Measurements from ENCODE around the gene ECHDC3.

ECHDC3 gene

DNA sequence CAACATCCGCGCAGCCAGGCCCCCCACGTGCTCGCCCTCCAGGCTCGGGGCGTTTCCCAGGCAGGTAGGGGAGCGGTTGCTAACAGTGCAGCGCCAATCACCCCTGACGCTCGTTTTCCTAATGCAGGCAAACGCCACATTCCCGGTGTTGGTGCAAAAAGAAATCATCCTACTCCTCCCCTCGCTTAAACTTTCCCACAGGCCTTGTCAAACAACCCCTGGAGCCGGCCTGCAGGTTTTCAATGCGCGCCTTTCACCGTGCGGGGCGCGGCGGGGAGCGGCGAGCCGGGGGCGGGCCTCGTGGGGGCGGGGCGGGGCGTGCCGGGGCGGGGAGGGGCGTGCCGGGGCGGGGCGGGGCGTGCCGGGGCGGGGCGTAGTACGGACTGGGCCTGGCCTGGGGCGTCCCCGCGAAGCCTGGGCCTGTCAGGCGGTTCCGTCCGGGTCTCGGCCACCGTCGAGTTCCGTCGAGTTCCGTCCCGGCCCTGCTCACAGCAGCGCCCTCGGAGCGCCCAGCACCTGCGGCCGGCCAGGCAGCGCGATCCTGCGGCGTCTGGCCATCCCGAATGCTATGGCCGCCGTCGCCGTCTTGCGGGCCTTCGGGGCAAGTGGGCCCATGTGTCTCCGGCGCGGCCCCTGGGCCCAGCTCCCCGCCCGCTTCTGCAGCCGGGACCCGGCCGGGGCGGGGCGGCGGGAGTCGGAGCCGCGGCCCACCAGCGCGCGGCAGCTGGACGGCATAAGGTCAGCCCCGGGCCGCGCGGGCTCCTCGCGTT is at the start of gene ECHDC3:
Gene ECHDC3, plus strand, starts transcription at position 374 of the 770 bp plus-strand sequence. Its CDS starts 195 bp downstream, at position 569.
- no peak for TF ChIP-seq ZFX (IDR thresholded peaks at IDR 0.05; ENCODE audit: borderline replicate concordance)
- TF ChIP-seq, protein P1, sequence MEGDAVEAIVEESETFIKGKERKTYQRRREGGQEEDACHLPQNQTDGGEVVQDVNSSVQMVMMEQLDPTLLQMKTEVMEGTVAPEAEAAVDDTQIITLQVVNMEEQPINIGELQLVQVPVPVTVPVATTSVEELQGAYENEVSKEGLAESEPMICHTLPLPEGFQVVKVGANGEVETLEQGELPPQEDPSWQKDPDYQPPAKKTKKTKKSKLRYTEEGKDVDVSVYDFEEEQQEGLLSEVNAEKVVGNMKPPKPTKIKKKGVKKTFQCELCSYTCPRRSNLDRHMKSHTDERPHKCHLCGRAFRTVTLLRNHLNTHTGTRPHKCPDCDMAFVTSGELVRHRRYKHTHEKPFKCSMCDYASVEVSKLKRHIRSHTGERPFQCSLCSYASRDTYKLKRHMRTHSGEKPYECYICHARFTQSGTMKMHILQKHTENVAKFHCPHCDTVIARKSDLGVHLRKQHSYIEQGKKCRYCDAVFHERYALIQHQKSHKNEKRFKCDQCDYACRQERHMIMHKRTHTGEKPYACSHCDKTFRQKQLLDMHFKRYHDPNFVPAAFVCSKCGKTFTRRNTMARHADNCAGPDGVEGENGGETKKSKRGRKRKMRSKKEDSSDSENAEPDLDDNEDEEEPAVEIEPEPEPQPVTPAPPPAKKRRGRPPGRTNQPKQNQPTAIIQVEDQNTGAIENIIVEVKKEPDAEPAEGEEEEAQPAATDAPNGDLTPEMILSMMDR (IDR thresholded peaks at IDR 0.05), result no peak
- no peak within 1 kb of the TSS for H3K27ac ChIP-seq

DNA sequence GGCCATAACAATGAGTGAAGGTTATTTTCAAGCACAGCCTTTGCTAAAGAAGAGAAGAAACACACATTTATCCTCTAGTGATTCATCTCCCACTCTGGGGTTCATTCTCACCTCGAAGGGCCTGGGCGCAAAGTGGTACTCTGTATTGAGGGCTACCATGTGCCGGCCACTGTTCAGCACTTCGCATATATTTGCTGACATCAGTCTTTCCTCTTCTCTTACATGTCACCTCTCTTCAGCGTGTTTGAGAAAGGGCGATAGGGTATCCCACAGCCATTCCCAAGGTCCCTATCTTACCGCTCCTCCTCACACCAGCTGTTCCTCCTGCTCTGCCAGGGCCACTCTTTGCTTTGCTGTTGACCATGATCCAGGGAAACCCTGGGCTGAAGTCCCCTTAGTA is 48.8 kb upstream of the ECHDC3 start:
- H3K27ac ChIP-seq, result no peak overlapping the region
- TF ChIP-seq, protein P1 (IDR thresholded peaks at IDR 0.05), result no peak
- no peak for TF ChIP-seq ZFX (IDR thresholded peaks at IDR 0.05; ENCODE audit: borderline replicate concordance)

- TF ChIP-seq, protein P1 (IDR thresholded peaks at IDR 0.05), result no peak
- no peak for TF ChIP-seq ZFX (IDR thresholded peaks at IDR 0.05; ENCODE audit: borderline replicate concordance)
These were observed 46.4 kb upstream of the ECHDC3 start for GRCh38 chr10:11695779-11696178.

DNA sequence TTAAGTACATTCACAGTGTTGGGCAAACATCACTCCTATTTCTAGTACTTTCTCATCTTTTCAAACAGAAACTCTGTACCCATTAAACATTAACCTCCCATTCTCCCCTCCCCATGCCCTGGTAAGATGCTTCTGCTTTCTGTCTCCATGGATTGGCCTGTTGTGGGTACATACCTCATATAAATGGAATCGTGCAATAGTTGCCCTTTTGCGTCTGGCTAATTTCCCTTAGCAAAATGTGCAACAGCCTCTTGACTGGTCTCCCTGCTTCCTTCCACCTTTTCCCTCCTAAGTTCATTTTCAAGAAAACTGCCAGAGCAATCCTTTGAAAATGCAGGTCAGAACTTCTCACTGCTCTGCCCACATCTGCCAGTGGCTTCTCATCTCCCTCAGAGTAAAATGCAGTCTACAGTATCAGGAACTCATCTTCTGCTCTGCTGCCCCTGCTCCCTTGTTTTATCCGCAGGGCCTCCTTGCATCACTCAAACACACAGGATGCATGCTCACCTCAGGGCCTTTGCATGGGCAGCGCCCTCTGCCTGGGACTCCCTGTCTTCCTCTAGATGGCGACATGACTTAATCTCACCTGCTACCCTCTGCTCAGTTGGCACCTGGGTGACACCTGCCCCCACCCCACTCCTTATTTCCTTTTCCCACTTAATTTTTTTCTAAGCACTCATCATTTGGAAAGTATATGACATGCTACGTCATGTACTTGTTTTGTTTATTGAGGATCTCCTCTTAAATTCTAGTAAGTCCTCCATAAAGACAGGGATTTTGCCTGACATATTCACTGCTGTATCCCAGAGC is 44.3 kb upstream of the ECHDC3 start:
- TF ChIP-seq, protein P1 (IDR thresholded peaks at IDR 0.05), result peak; percentile 34
- no peak for TF ChIP-seq ZFX (IDR thresholded peaks at IDR 0.05; ENCODE audit: borderline replicate concordance)
- no peak overlapping the region for H3K27ac ChIP-seq

More at GRCh38 chr10:11695779-11696178, 46.4 kb upstream of the ECHDC3 start:
- H3K27ac ChIP-seq, result no peak overlapping the region

DNA sequence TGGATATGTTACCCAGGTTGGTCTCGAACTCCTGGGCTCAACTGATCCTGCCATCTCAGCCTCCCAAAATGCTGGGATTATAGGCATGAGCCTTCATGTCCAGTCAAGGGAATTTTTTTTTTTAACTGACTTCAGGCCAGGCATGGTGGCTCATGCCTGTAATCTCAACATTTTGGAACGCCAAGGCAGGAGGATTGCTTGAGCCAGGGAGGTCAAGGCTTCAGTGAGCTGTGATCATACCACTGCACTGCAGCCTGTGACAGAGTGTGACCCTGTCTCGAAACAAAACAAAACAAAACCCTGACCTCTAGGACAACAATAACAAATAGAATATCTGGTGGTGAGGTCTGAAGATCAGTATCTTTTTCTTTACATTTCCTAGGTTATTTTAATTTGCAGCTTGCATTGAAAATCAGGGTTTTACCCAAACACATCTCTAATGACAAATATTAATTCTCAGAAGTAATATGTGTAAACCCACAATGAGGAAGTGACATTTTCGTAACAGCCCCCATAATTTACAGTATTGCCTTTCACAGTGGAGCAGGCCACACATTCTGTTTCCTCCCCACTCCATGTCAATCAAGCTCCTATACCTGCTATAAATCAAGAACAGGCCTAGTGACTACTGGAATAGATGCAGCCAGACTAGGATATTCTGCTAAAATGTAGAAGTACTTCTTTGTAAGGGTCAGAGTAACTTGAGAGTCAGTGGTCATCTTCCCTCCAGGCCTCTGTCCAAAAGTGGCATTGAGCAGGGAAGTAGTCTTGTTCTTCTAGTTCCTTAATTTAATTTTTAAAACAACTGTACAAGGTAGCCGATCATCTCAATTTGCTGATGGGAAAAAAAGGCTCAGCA is 43.3 kb upstream of the ECHDC3 start:
- TF ChIP-seq, protein P1 (IDR thresholded peaks at IDR 0.05), result no peak
- TF ChIP-seq ZFX (IDR thresholded peaks at IDR 0.05; ENCODE audit: borderline replicate concordance), result no peak
- H3K27ac ChIP-seq, result no peak overlapping the region

- no peak for TF ChIP-seq ZFX (IDR thresholded peaks at IDR 0.05; ENCODE audit: borderline replicate concordance)
- TF ChIP-seq, protein P1 (IDR thresholded peaks at IDR 0.05), result no peak
- H3K27ac ChIP-seq, result no peak overlapping the region
These were observed 42.6 kb upstream of the ECHDC3 start for GRCh38 chr10:11699550-11700097.
